ENCODE measurements around the gene FSD2.
"Not testable (repeated sequence)": the region's sequence is repeated elsewhere in the genome, so short reads cannot be mapped to it uniquely, and the experiment has no call there.

FSD2 gene

DNA sequence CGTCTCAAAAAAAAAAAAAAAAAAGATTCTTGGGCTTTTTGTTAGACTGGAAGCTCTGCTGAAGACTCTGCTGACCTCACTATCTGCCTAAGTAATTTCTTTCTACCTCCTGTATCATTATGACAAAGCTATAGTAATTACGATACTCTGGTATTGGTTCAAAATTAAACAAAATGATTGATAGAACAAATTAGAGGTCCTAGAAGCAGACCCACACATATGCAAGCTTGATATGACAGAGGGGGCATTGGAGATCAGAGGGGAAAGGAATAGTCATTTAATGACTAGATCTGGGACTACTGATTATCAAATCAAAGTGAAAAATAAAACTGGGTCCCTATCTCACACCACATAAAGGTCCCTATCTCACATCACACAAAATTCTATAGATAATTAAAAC, 74.3 kb downstream of the FSD2 start:
- no peak for DNase-seq (ENCODE audit: low spot score)

DNA sequence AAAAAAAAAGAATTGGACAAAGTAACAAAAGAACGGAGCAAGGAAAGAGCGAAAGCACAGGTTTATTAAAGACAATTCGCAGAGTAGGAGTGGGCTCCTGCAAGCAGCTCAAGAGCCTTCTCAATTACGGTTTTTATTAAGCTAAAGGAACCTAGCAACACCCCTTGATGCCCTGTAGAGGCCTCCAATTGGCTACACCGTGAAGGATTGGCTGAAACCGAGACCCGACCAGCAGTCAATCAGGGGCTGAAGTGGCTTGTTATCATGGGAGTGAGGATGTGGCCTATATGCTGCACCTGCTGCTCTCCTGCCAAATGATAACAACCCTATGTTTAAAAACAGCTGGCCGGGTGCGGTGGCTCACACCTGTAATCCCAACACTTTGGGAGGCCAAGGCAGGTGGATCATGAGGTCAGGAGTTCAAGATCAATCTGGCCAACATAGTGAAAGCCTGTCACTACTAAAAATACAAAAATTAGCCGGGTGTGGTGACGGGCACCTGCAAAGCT, 75.8 kb downstream of the FSD2 start:
- no peak for DNase-seq (ENCODE audit: low spot score)

DNA sequence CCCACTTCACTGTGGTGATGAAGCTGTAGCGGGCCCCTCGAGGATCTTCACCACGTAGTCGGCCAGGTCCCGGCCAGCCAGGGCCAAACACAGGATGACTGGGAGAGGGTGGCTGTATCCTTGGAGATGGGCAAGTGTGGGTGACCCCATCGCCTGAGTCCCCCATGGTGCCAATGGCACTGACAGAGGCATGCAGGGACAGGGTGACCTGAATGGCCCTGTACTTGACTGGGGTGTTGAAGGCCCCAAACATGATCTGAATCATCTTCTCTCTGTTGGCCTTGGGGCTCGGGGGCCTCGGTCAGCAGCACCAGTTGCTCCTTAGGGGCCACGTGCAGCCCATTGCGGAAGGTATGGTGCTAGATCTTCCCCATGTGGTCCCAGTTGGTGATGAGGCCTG, 79.1 kb downstream of the FSD2 start:
- no peak for DNase-seq (ENCODE audit: low spot score)

GRCh38 chr15:82715003-82715402, 90.9 kb downstream of the FSD2 start:
- no peak for DNase-seq (ENCODE audit: low spot score)

DNA sequence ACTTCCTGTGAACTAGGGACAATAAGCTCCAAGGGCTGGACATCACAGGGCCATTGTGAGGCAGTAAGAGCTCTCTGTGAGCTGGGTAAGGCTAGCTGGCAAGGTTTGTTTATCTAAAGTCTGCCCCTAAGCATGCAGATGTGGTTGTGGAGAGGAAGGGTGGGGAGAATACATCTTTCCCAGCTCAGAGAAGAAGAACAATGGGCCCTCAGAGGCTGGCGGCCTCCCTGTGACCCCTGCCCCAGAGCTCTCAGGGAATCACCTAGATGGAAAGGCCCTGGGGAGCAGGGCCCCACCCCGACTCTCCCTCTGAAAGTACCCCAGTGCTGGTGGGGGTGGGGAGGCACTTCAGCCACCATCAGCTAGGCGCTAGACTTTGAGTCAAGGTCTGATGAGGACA, 91.9 kb downstream of the FSD2 start:
- DNase-seq (ENCODE audit: low spot score) = no peak

DNA sequence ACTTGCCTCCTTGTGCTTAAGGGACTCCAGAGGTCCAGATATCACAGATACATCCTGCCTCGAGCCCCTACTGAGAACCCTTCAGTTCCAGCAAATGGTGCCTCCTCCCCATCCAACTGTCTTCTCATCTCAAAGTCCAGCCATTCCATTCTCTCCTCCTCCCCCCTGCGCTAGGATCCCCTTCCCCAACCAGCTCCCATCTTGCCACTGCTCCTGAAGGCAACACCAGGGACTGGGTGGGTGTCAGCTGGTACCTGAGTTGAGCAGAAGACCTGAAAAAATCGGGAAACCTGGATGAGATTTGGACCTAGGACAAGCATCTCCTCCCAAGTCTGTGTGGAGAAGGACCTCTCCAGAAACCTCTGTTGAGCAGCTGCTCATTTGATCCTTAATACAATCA, 93.8 kb downstream of the FSD2 start:
- DNase-seq (ENCODE audit: low spot score) = no peak

DNA sequence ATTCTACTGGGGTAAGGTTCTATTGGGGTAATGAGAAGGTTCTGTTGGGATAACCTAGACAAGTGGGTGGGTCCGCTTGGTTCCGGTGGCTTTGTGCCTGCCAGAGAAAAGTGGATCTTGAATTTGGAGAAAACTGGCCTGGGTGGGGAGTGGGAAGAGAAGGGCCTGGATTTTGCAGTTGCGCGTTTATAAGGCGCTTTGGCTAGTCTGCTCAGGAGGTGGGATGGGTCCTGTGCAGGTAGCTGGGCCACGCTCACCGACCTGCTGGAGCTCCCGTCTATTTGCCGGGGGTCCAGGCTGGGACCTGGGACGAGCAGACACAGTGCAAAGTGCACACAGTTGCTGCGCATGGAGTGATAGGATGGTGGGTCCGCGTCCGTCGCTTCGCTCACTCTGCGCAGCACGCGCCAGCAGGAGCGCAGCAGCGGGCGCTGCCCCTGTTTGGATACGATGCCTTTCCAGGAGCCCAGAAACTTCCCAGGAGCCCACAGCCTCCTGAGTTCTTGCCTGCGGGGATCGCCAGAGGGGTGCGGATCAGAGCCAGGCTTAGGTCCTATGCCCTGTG, 94.9 kb downstream of the FSD2 start:
- no peak for DNase-seq (ENCODE audit: low spot score)

GRCh38 chr15:82710208-82710555, 95.7 kb downstream of the FSD2 start:
- no peak for DNase-seq (ENCODE audit: low spot score)

DNA sequence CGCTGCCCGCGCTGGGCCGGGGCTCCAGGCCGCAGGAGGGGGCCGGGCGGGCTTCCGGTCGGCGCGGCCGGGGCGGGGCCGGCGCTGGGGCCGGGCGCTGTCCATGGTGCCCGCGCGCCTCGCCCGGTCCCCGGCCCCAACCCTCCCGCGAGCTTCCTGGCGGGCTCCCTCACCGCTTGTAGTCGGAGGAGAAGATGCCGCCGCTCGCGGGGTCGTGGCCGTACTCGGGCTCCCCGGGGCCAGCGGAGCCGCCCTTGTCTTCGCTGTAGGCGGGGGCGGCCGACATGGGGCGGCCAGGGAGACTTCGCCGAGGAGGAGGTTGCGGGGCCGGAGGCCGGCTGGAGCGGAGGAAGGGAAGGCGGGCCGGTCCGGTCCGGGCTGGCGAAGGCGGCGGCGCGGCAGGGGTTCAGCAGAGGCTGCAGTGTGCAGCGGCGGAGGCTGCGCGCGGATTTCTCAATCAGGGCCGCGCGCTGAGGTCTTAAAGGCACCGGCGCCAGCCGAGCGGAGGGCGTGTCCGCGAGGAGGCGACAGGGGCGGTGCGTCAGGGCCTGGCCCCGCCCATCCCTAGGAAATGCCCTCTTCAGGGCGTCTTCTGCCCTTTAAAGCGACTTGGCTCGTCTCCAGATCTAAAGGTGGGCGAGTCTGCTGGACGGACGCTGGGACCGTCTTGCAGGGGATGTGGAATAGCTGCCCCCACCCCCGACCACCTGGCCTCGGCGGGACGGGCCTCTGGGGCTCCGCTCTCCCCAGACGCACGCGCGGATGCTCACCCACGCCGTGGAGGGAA, 96.3 kb downstream of the FSD2 start, which contains the start of gene AP3B2:
Gene AP3B2, minus strand, starts transcription at position 455 of the 787 bp plus-strand sequence. Its CDS starts 169 bp downstream, at position 286.
- DNase-seq (ENCODE audit: low spot score) = peak; percentile 74

DNA sequence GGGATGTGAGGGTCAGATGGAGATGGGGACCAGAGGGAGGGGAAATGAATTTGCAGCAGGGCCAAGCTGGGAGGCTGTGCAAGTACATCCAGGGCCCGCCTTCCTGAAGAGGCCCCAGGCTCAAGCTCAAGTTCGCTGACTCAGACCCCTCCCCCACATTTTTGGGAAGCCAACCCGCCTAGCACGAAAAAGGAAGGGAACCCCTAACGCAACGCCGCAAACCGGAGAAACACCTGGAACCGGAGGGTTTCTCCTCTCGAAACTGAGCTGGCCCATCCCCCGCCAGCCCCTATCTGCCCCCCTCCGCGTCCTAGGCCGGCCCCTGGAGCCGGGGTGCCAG, 96.8 kb downstream of the FSD2 start:
- no peak for DNase-seq (ENCODE audit: low spot score)

GRCh38 chr15:82705856-82706255, 100.0 kb downstream of the FSD2 start:
- not testable (repeated sequence) for DNase-seq (ENCODE audit: low spot score)

All from left forelimb (tissue), 1 donor.